ENCODE data around the gene NCAPG2. TPM values are rescaled to one million over a fixed set of nuclear protein-coding genes. Genes with fewer than 3 reads are reported as not detected.
A peak's percentile ranks its signal among the peaks of the same experiment; 100 is the strongest.
"Not testable (repeated sequence)": the region's sequence is repeated elsewhere in the genome, so short reads cannot be mapped to it uniquely, and the experiment has no call there.

Gene NCAPG2
- polyA plus RNA-seq, 3 donors, result 1.1 to 3.1 (median 1.7) TPM

DNA sequence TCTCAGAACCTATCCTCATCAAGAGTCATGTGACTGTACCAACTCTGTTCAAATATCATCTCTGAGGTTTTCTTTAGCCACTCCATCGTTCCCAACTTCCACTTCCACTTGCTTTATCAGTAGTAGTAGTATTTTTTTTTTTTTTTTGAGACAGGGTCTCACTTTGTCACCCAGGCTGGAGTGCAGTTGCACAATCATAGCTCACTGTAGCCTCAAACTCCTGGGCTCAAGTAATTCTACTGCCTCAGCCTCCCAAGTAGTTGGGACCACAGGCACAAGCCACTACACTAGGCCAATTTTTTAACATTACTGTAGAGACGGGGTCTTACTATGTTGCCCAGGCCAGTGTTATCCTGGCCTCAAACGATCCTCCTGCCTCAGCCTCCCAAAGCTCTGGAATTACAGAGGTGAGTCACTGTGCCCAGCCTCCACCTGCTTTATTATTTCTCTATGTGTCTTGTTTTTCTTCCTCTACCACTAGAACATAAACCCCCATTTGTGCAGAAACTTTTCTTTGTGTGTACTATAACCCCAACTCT, 5.9 kb downstream of the NCAPG2 start:
- peaks cover 99% of the 10 kb centered on the region for H3K79me2 ChIP-seq (ENCODE audit: insufficient read depth, low read length)
- Mint-ChIP-seq H3K27me3 (ENCODE audit: low read depth in 3 of 3) (no peaks in the 10 kb centered on the region), H3K4me1 (peaks cover 24% of the 10 kb centered on the region), H3K9me3 (no peaks in the 10 kb centered on the region), H3K27ac (peak overlapping the region in 4 of 7 donors; percentile 35 to 84 (median 68)), H3K4me3 (no peak overlapping the region), H3K36me3 (peaks cover 13 to 38% of the 10 kb centered on the region in 2 donors)
- H3K27ac ChIP-seq (ENCODE audit: low read depth in 1 of 2, low read length in 2 of 2), result peak overlapping the region in 1 of 2 donors; percentile 54
- no peak overlapping the region for H2AFZ ChIP-seq (ENCODE audit: insufficient read depth, low read depth, low read length, poor library complexity, severe bottlenecking)
- no peak overlapping the region for H3K9ac ChIP-seq (ENCODE audit: insufficient read depth, low read length, poor library complexity, severe bottlenecking)
- TF ChIP-seq, protein P1, sequence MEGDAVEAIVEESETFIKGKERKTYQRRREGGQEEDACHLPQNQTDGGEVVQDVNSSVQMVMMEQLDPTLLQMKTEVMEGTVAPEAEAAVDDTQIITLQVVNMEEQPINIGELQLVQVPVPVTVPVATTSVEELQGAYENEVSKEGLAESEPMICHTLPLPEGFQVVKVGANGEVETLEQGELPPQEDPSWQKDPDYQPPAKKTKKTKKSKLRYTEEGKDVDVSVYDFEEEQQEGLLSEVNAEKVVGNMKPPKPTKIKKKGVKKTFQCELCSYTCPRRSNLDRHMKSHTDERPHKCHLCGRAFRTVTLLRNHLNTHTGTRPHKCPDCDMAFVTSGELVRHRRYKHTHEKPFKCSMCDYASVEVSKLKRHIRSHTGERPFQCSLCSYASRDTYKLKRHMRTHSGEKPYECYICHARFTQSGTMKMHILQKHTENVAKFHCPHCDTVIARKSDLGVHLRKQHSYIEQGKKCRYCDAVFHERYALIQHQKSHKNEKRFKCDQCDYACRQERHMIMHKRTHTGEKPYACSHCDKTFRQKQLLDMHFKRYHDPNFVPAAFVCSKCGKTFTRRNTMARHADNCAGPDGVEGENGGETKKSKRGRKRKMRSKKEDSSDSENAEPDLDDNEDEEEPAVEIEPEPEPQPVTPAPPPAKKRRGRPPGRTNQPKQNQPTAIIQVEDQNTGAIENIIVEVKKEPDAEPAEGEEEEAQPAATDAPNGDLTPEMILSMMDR (IDR thresholded peaks at IDR 0.05), result no peak
- intact Hi-C loops (cut with micrococcal nuclease), result loop anchor here (5.0 to 10.0 kb wide), 3 partner anchors 39 to 156 kb away; partner anchors contain the start of genes DYNC2I1 (in 1 of the 2) and ESYT2 (in 1 of the 2)
- no peak overlapping the region for H3K4me3 ChIP-seq (replicated peaks in 1 of 3; ENCODE audit: low read depth in 2 of 3, low read length in 3 of 3)
- no peaks in the 10 kb centered on the region for H3K9me3 ChIP-seq (replicated peaks in 1 of 2; ENCODE audit: control insufficient read depth in 1 of 2, insufficient read depth in 1 of 2, low read length in 2 of 2)
- peaks cover 5 to 35% of the 10 kb centered on the region in 2 donors for H3K36me3 ChIP-seq (replicated peaks in 1 of 2; ENCODE audit: control insufficient read depth in 1 of 2, insufficient read depth in 2 of 2, low read length in 2 of 2)
- WGBS (ENCODE audit: insufficient coverage), result 89% methylated on average over 2 of the region's 3 CpGs
- no peaks in the 10 kb centered on the region for H3K27me3 ChIP-seq (ENCODE audit: control insufficient read depth in 2 of 2, insufficient read depth in 2 of 2, low read length in 2 of 2)
- peaks cover 10 to 20% of the 10 kb centered on the region in 2 donors for H3K4me1 ChIP-seq (ENCODE audit: control insufficient read depth in 1 of 2, insufficient read depth in 2 of 2, low read length in 2 of 2)
- DNase-seq, result no peak
- H4K20me1 ChIP-seq (ENCODE audit: insufficient read depth, low read length), result no peaks in the 10 kb centered on the region
- H3K4me2 ChIP-seq (replicated peaks; ENCODE audit: extremely low read depth, low read length, poor library complexity, severe bottlenecking), result no peak overlapping the region

DNA sequence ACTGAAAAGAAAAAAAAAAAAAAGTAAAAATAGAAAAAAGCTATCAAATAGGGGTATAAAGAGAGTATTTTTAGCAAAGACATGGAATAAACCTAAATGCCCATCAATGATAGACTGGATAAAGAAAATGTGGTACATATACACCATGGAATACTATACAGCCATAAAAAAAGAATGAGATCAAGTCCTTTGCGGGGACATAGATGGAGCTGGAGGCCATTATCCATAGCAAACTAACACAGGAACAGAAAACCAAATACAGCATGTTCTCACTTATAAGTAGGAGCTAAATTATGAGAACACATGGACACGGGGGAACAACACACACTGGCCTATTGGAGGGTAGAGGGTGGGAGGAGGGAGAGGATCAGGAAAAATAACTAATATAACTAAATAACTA, 7.0 kb downstream of the NCAPG2 start:
- H3K4me1 ChIP-seq (ENCODE audit: control insufficient read depth in 1 of 2, insufficient read depth in 2 of 2, low read length in 2 of 2); H3K9ac ChIP-seq (ENCODE audit: insufficient read depth, low read length, poor library complexity, severe bottlenecking); H4K20me1 ChIP-seq (ENCODE audit: insufficient read depth, low read length); H3K27me3 Mint-ChIP-seq (ENCODE audit: low read depth in 3 of 3); H3K4me2 ChIP-seq (replicated peaks; ENCODE audit: extremely low read depth, low read length, poor library complexity, severe bottlenecking); H3K27ac ChIP-seq (ENCODE audit: low read depth in 1 of 2, low read length in 2 of 2); H3K9me3 Mint-ChIP-seq; H3K9me3 ChIP-seq (replicated peaks in 1 of 2; ENCODE audit: control insufficient read depth in 1 of 2, insufficient read depth in 1 of 2, low read length in 2 of 2); DNase-seq; H2AFZ ChIP-seq (ENCODE audit: insufficient read depth, low read depth, low read length, poor library complexity, severe bottlenecking); H3K27me3 ChIP-seq (ENCODE audit: control insufficient read depth in 2 of 2, insufficient read depth in 2 of 2, low read length in 2 of 2); H3K4me3 ChIP-seq (replicated peaks in 1 of 3; ENCODE audit: low read depth in 2 of 3, low read length in 3 of 3); H3K4me3 Mint-ChIP-seq: not testable (repeated sequence)
- Mint-ChIP-seq H3K27ac (peak overlapping the region in 2 of 7 donors; percentile 35 to 75), H3K36me3 (peaks cover 20 to 47% of the 10 kb centered on the region in 2 donors), H3K4me1 (peaks cover 16% of the 10 kb centered on the region)
- Histone ChIP-seq H3K36me3 (replicated peaks in 1 of 2; ENCODE audit: control insufficient read depth in 1 of 2, insufficient read depth in 2 of 2, low read length in 2 of 2) (peaks cover 7 to 46% of the 10 kb centered on the region in 2 donors), H3K79me2 (ENCODE audit: insufficient read depth, low read length) (peaks cover 94% of the 10 kb centered on the region)
- no CpG with 5 or more reads among the region's 2 CpGs for WGBS (ENCODE audit: insufficient coverage)
- intact Hi-C loops (cut with micrococcal nuclease), result loop anchor here (2.0 to 10.0 kb wide), 4 partner anchors 40 to 279 kb away; partner anchors contain the start of genes DYNC2I1 (in 1 of the 2) and ESYT2 (in 1 of the 2)
